AG09309 (cell line): ENCODE results near the gene OR52N5.

Experiments
- DNase-seq: peaks from one replicate; pipeline ENCODE4 v3.0.0-alpha.2; 2010; ENCODE audit warnings: low read depth
- H3K4me3 ChIP-seq: 2 replicates; pipeline ENCODE4 v1.5.1; 2011; ENCODE audit warnings: mild to moderate bottlenecking, low read depth, low read length, moderate library complexity; ENCODE audit not compliant: control insufficient read depth
- TF ChIP-seq, protein P1 (sequence below): IDR thresholded peaks from 2 replicates; pipeline ENCODE4 v1.5.1; 2011; ENCODE audit warnings: mild to moderate bottlenecking, low read depth, low read length, inconsistent platforms; ENCODE audit not compliant: insufficient read depth, control insufficient read depth; ENCODE audit errors: missing control alignments

The OR52N5 gene

DNA sequence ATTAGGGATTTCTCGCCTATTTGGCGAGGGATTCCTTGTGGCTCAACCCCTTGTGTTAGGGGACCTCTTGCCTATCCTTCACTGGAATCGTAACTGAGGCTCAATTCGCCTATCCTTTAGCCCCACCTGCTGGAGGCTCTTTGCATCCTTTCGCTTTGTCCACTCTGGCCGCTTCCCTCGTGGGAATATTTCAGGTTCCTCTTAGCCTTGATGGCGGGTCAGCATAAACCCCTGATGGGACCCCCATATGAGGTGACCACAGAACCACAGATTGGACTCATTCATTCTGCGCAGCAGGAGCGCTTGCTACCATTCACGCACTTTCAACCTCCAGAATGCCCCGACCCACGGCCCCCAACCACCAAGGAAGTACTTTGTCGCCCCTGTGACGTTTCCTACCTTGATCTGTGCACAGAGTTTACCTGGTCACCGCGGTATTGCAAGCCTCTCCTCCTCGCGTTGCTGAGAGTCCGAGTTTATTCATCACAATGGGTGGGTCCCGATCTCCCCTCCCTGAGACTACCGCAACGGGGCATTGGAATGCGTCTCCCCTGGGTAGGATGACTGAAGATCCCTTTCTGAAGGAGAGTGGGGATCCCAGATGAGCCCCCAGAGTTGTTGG lies 25.5 kb upstream of the OR52N5 start, which contains the start of gene OR52N2:
Gene OR52N2, plus strand, starts transcription at position 425 of the 622 bp plus-strand sequence. CDS start 11,412 bp downstream, outside the sequence.
- TF ChIP-seq, protein P1, sequence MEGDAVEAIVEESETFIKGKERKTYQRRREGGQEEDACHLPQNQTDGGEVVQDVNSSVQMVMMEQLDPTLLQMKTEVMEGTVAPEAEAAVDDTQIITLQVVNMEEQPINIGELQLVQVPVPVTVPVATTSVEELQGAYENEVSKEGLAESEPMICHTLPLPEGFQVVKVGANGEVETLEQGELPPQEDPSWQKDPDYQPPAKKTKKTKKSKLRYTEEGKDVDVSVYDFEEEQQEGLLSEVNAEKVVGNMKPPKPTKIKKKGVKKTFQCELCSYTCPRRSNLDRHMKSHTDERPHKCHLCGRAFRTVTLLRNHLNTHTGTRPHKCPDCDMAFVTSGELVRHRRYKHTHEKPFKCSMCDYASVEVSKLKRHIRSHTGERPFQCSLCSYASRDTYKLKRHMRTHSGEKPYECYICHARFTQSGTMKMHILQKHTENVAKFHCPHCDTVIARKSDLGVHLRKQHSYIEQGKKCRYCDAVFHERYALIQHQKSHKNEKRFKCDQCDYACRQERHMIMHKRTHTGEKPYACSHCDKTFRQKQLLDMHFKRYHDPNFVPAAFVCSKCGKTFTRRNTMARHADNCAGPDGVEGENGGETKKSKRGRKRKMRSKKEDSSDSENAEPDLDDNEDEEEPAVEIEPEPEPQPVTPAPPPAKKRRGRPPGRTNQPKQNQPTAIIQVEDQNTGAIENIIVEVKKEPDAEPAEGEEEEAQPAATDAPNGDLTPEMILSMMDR: peak; percentile 83
- H3K4me3 ChIP-seq: peak within 1 kb of the TSS; percentile 34
- DNase-seq: peak; percentile 29

- no peak overlapping the region for H3K4me3 ChIP-seq
- DNase-seq: no peak
- TF ChIP-seq, protein P1: no peak
These were observed 24.4 kb upstream of the OR52N5 start for GRCh38 chr11:5807580-5807979.

DNA sequence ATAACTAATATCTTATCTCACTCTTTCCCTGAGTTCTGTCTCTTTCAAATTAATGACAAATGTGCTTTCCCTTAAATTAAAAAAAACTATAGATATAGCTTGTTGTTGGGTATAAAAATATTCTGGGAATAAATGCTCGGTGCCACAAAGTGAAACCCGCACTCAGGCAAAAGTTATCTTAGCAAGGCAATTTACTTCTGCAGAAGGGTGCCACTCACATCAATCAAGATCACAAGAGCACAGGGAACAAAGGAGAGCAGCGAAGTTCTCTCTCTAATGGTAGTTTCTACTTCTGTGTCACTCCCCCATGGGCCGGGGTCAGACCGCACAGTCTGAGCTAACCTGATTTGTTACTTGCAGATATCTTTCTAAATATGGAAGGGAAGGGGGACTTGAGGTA lies 20.8 kb upstream of the OR52N5 start:
- no peak overlapping the region for H3K4me3 ChIP-seq
- no peak for DNase-seq
- TF ChIP-seq, protein P1: no peak

- no peak for DNase-seq
- H3K4me3 ChIP-seq: no peak overlapping the region
- TF ChIP-seq, protein P1: no peak
These were observed 13.4 kb upstream of the OR52N5 start for GRCh38 chr11:5796541-5796940.

DNA sequence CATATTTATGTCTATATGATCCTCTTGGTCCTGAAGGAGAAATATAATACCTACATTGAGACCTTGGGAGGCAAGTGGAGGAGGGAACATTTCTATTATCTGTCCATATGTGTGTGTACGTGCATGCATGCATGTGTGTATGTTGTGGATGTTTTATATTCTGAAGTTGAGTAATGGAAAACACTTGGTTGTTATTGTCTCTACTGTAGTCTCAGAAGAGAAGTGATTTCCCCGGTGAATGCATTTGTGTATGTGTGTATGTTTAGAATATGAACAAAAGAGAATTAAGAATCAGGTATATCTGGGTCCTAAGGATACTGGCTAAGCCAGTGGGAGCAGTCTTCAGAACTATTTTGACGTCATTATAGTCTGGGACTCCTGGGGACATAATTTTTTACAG lies 8.0 kb upstream of the OR52N5 start, which contains the start of gene OR52N1:
Gene OR52N1, minus strand, starts transcription at position 101 of the 400 bp plus-strand sequence. CDS start 2,449 bp downstream, outside the sequence.
- no peak within 1 kb of the TSS for H3K4me3 ChIP-seq
- TF ChIP-seq, protein P1: no peak
- no peak for DNase-seq

DNA sequence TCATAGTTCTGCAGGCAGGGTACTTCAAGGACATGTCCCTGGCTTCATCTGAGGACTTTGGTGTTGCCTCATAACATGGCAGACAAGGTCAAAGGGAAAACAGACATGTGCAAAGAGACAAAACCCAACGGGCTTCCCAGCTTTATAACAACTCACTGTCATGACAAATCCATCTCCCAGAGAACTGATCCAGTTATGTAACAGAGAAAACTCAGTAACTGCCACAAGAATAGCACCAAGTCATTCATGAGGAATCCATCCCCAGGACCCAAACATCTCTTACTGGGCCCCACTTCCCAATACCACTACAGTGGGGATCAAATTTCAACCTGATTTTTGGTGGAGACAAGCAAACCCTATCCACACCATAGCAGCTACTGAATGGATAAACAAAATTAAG lies 16.1 kb downstream of the OR52N5 start:
- H3K4me3 ChIP-seq: no peak overlapping the region
- TF ChIP-seq, protein P1: no peak
- no peak for DNase-seq

DNA sequence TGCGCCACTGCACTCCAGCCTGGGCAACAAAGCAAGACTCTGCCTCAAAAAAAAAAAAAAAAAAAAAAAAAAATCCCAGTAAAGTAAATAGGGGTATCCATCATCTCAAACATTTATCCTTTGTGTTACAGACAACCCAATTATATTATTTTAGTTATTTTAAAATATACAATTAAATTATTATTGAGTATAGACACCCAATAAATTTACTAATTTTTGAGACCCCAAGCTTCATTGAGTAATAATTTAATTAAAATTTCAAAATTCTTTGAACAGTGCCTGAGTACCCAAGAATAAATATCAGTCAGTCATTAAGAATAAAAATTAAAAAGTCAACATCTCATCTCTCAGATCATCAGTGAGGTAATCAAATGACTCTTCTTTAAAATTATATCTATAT lies 29.2 kb downstream of the OR52N5 start, which contains the start of gene OR52N4:
Gene OR52N4, plus strand, starts transcription at position 301 of the 400 bp plus-strand sequence. CDS start 498 bp downstream, outside the sequence.
- TF ChIP-seq, protein P1: no peak
- H3K4me3 ChIP-seq: no peak within 1 kb of the TSS
- DNase-seq: no peak
